Rectal smooth muscle tissue (tissue), 1 donor: ENCODE data around the gene DLG2.
"Not testable (repeated sequence)": the region's sequence is repeated elsewhere in the genome, so short reads cannot be mapped to it uniquely, and the experiment has no call there.

Experiments used
- H3K27ac ChIP-seq: one replicate; pipeline ENCODE4 v1.7.0; 2013; ENCODE audit warnings: low read depth, low read length, inconsistent platforms
- H3K27me3 ChIP-seq: one replicate; pipeline ENCODE4 v1.7.0; 2013; ENCODE audit warnings: low read length; ENCODE audit not compliant: control insufficient read depth, insufficient read depth
- H3K36me3 ChIP-seq: one replicate; pipeline ENCODE4 v1.7.0; 2013; ENCODE audit warnings: low read length; ENCODE audit not compliant: control insufficient read depth, insufficient read depth
- H3K4me1 ChIP-seq: one replicate; pipeline ENCODE4 v1.7.0; 2013; ENCODE audit warnings: low read length; ENCODE audit not compliant: control insufficient read depth, insufficient read depth
- H3K4me3 ChIP-seq: one replicate; pipeline ENCODE4 v1.7.0; 2013; ENCODE audit warnings: low read length
- H3K9ac ChIP-seq: one replicate; pipeline ENCODE4 v1.7.0; 2013; ENCODE audit warnings: low read length

The DLG2 gene

GRCh38 chr11:84866922-84867321 lies 760.2 kb downstream of the DLG2 start:
- H3K4me3 ChIP-seq = no peak overlapping the region
- H3K27ac ChIP-seq = no peak overlapping the region
- no peaks in the 10 kb centered on the region for H3K27me3 ChIP-seq
- H3K36me3 ChIP-seq = no peaks in the 10 kb centered on the region
- H3K4me1 ChIP-seq = no peaks in the 10 kb centered on the region
- H3K9ac ChIP-seq = no peak overlapping the region

- no peaks in the 10 kb centered on the region for H3K36me3 ChIP-seq
- H3K9ac ChIP-seq = no peak overlapping the region
- H3K4me3 ChIP-seq = no peak overlapping the region
- no peaks in the 10 kb centered on the region for H3K4me1 ChIP-seq
- no peaks in the 10 kb centered on the region for H3K27me3 ChIP-seq
- H3K27ac ChIP-seq = no peak overlapping the region
Measured at GRCh38 chr11:84865791-84866535, 761.2 kb downstream of the DLG2 start.

GRCh38 chr11:84865257-84865656 lies 761.9 kb downstream of the DLG2 start:
- Histone ChIP-seq H3K36me3 (no peaks in the 10 kb centered on the region), H3K27me3 (no peaks in the 10 kb centered on the region), H3K4me1 (no peaks in the 10 kb centered on the region), H3K4me3 (no peak overlapping the region), H3K9ac (no peak overlapping the region), H3K27ac (no peak overlapping the region)

GRCh38 chr11:84857746-84858145 lies 769.4 kb downstream of the DLG2 start:
- Histone ChIP-seq H3K27me3 (no peaks in the 10 kb centered on the region), H3K27ac (no peak overlapping the region), H3K36me3 (no peaks in the 10 kb centered on the region), H3K4me1 (no peaks in the 10 kb centered on the region), H3K4me3 (no peak overlapping the region), H3K9ac (no peak overlapping the region)

GRCh38 chr11:84855508-84856245 lies 771.5 kb downstream of the DLG2 start:
- H3K27me3 ChIP-seq = no peaks in the 10 kb centered on the region
- no peaks in the 10 kb centered on the region for H3K4me1 ChIP-seq
- no peak overlapping the region for H3K27ac ChIP-seq

GRCh38 chr11:84854498-84854880 lies 772.7 kb downstream of the DLG2 start:
- Histone ChIP-seq H3K27me3 (no peaks in the 10 kb centered on the region), H3K4me3 (no peak overlapping the region), H3K36me3 (no peaks in the 10 kb centered on the region), H3K27ac (no peak overlapping the region), H3K9ac (no peak overlapping the region), H3K4me1 (no peaks in the 10 kb centered on the region)

More at GRCh38 chr11:84855508-84856245, 771.5 kb downstream of the DLG2 start:
- Histone ChIP-seq H3K4me3 (no peak overlapping the region), H3K9ac (no peak overlapping the region), H3K36me3 (no peaks in the 10 kb centered on the region)

GRCh38 chr11:84853841-84854497 lies 773.2 kb downstream of the DLG2 start:
- Histone ChIP-seq H3K4me1 (no peaks in the 10 kb centered on the region), H3K9ac (no peak overlapping the region), H3K27me3 (no peaks in the 10 kb centered on the region), H3K4me3 (no peak overlapping the region), H3K27ac (no peak overlapping the region), H3K36me3 (no peaks in the 10 kb centered on the region)

- no peak overlapping the region for H3K4me3 ChIP-seq
- no peaks in the 10 kb centered on the region for H3K4me1 ChIP-seq
- no peaks in the 10 kb centered on the region for H3K27me3 ChIP-seq
- H3K27ac ChIP-seq = no peak overlapping the region
- no peak overlapping the region for H3K9ac ChIP-seq
- no peaks in the 10 kb centered on the region for H3K36me3 ChIP-seq
Measured at GRCh38 chr11:84847842-84848241, 779.3 kb downstream of the DLG2 start.

GRCh38 chr11:84840201-84840600 lies 786.9 kb downstream of the DLG2 start:
- not testable (repeated sequence) for H3K27ac ChIP-seq, H3K4me1 ChIP-seq, H3K27me3 ChIP-seq, H3K9ac ChIP-seq, H3K36me3 ChIP-seq, H3K4me3 ChIP-seq

GRCh38 chr11:84837402-84838069 lies 789.6 kb downstream of the DLG2 start:
- no peak overlapping the region for H3K27ac ChIP-seq
- H3K36me3 ChIP-seq = no peaks in the 10 kb centered on the region
- H3K27me3 ChIP-seq = no peaks in the 10 kb centered on the region
- H3K9ac ChIP-seq = no peak overlapping the region
- H3K4me3 ChIP-seq = no peak overlapping the region
- H3K4me1 ChIP-seq = no peaks in the 10 kb centered on the region

GRCh38 chr11:84836371-84836770 lies 790.8 kb downstream of the DLG2 start:
- Histone ChIP-seq H3K27me3 (no peaks in the 10 kb centered on the region), H3K4me1 (no peaks in the 10 kb centered on the region), H3K4me3 (no peak overlapping the region), H3K36me3 (no peaks in the 10 kb centered on the region), H3K9ac (no peak overlapping the region), H3K27ac (no peak overlapping the region)

GRCh38 chr11:84833488-84834088 lies 793.6 kb downstream of the DLG2 start:
- H3K4me3 ChIP-seq = no peak overlapping the region
- H3K4me1 ChIP-seq = no peaks in the 10 kb centered on the region
- H3K27ac ChIP-seq = no peak overlapping the region
- no peaks in the 10 kb centered on the region for H3K27me3 ChIP-seq
- H3K9ac ChIP-seq = no peak overlapping the region
- no peaks in the 10 kb centered on the region for H3K36me3 ChIP-seq
